Measurements from ENCODE around the gene RCC1.

Gene RCC1

GRCh38 chr1:28505406-28506187, at the start of gene RCC1:
Gene RCC1 (plus strand): TSS chr1:28506043. CDS start chr1:28529867, 23,824 bp downstream.
- Histone ChIP-seq H3K4me1 (ENCODE audit: low read length) (peaks cover 29% of the 10 kb centered on the region), H3K4me2 (ENCODE audit: low read length) (peak within 1 kb of the TSS; percentile 97), H3K9ac (ENCODE audit: low read length) (peak within 1 kb of the TSS; percentile 96), H3K36me3 (replicated peaks; ENCODE audit: low read depth, low read length) (peaks cover 44% of the 10 kb centered on the region), H3K4me3 (ENCODE audit: low read length) (peak within 1 kb of the TSS; percentile 89), H4K20me1 (ENCODE audit: insufficient read depth, low read length) (peaks cover 21% of the 10 kb centered on the region), H3K9me3 (ENCODE audit: insufficient read depth, low read length) (no peaks in the 10 kb centered on the region), H3K79me2 (ENCODE audit: low read length) (peaks cover 54% of the 10 kb centered on the region), H3K27ac (ENCODE audit: low read length) (peak within 1 kb of the TSS; percentile 86), H3K27me3 (ENCODE audit: low read depth, low read length) (no peaks in the 10 kb centered on the region), H2AFZ (ENCODE audit: low read depth, low read length) (peak within 1 kb of the TSS; percentile 92)
- no peak for TF ChIP-seq EZH2phosphoT487 (IDR thresholded peaks at IDR 0.05; ENCODE audit: low read depth)
- TF ChIP-seq, protein P1, sequence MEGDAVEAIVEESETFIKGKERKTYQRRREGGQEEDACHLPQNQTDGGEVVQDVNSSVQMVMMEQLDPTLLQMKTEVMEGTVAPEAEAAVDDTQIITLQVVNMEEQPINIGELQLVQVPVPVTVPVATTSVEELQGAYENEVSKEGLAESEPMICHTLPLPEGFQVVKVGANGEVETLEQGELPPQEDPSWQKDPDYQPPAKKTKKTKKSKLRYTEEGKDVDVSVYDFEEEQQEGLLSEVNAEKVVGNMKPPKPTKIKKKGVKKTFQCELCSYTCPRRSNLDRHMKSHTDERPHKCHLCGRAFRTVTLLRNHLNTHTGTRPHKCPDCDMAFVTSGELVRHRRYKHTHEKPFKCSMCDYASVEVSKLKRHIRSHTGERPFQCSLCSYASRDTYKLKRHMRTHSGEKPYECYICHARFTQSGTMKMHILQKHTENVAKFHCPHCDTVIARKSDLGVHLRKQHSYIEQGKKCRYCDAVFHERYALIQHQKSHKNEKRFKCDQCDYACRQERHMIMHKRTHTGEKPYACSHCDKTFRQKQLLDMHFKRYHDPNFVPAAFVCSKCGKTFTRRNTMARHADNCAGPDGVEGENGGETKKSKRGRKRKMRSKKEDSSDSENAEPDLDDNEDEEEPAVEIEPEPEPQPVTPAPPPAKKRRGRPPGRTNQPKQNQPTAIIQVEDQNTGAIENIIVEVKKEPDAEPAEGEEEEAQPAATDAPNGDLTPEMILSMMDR (IDR thresholded peaks at IDR 0.05; ENCODE audit: low read depth, low read length) = no peak

GRCh38 chr1:28456078-28456477, 49.8 kb upstream of the RCC1 start:
- H3K9me3 ChIP-seq (ENCODE audit: insufficient read depth, low read length) = no peaks in the 10 kb centered on the region
- no peak for TF ChIP-seq EZH2phosphoT487 (IDR thresholded peaks at IDR 0.05; ENCODE audit: low read depth)
- TF ChIP-seq, protein P1 (IDR thresholded peaks at IDR 0.05; ENCODE audit: low read depth, low read length) = no peak
- H3K4me2 ChIP-seq (ENCODE audit: low read length) = no peak overlapping the region
- H4K20me1 ChIP-seq (ENCODE audit: insufficient read depth, low read length) = no peaks in the 10 kb centered on the region
- no peak overlapping the region for H2AFZ ChIP-seq (ENCODE audit: low read depth, low read length)
- H3K4me3 ChIP-seq (ENCODE audit: low read length) = no peak overlapping the region
- H3K27me3 ChIP-seq (ENCODE audit: low read depth, low read length) = no peaks in the 10 kb centered on the region
- H3K4me1 ChIP-seq (ENCODE audit: low read length) = no peaks in the 10 kb centered on the region
- H3K79me2 ChIP-seq (ENCODE audit: low read length) = no peaks in the 10 kb centered on the region
- H3K27ac ChIP-seq (ENCODE audit: low read length) = no peak overlapping the region
- H3K9ac ChIP-seq (ENCODE audit: low read length) = no peak overlapping the region
- H3K36me3 ChIP-seq (replicated peaks; ENCODE audit: low read depth, low read length) = no peaks in the 10 kb centered on the region

GRCh38 chr1:28457678-28458077, 48.2 kb upstream of the RCC1 start:
- no peaks in the 10 kb centered on the region for H3K27me3 ChIP-seq (ENCODE audit: low read depth, low read length)
- H3K27ac ChIP-seq (ENCODE audit: low read length) = no peak overlapping the region
- no peak overlapping the region for H3K4me2 ChIP-seq (ENCODE audit: low read length)
- no peak overlapping the region for H2AFZ ChIP-seq (ENCODE audit: low read depth, low read length)
- TF ChIP-seq EZH2phosphoT487 (IDR thresholded peaks at IDR 0.05; ENCODE audit: low read depth) = no peak
- TF ChIP-seq, protein P1 (IDR thresholded peaks at IDR 0.05; ENCODE audit: low read depth, low read length) = no peak
- H3K79me2 ChIP-seq (ENCODE audit: low read length) = no peaks in the 10 kb centered on the region
- no peaks in the 10 kb centered on the region for H4K20me1 ChIP-seq (ENCODE audit: insufficient read depth, low read length)
- H3K9me3 ChIP-seq (ENCODE audit: insufficient read depth, low read length) = no peaks in the 10 kb centered on the region
- no peaks in the 10 kb centered on the region for H3K36me3 ChIP-seq (replicated peaks; ENCODE audit: low read depth, low read length)
- H3K4me1 ChIP-seq (ENCODE audit: low read length) = no peaks in the 10 kb centered on the region
- no peak overlapping the region for H3K9ac ChIP-seq (ENCODE audit: low read length)
- H3K4me3 ChIP-seq (ENCODE audit: low read length) = no peak overlapping the region

- Histone ChIP-seq H3K27me3 (ENCODE audit: low read depth, low read length) (no peaks in the 10 kb centered on the region), H3K4me3 (ENCODE audit: low read length) (no peak overlapping the region), H2AFZ (ENCODE audit: low read depth, low read length) (no peak overlapping the region), H3K27ac (ENCODE audit: low read length) (no peak overlapping the region), H3K79me2 (ENCODE audit: low read length) (no peaks in the 10 kb centered on the region), H3K9me3 (ENCODE audit: insufficient read depth, low read length) (no peaks in the 10 kb centered on the region), H3K36me3 (replicated peaks; ENCODE audit: low read depth, low read length) (no peaks in the 10 kb centered on the region), H4K20me1 (ENCODE audit: insufficient read depth, low read length) (no peaks in the 10 kb centered on the region), H3K9ac (ENCODE audit: low read length) (no peak overlapping the region), H3K4me1 (ENCODE audit: low read length) (no peaks in the 10 kb centered on the region), H3K4me2 (ENCODE audit: low read length) (no peak overlapping the region)
- TF ChIP-seq EZH2phosphoT487 (IDR thresholded peaks at IDR 0.05; ENCODE audit: low read depth) = no peak
- TF ChIP-seq, protein P1 (IDR thresholded peaks at IDR 0.05; ENCODE audit: low read depth, low read length) = no peak
Measured at GRCh38 chr1:28458237-28459228, 47.3 kb upstream of the RCC1 start.
